HL-60 (cell line): ENCODE results near the gene SH2B2.

Experiments
- CTCF ChIP-seq: IDR thresholded peaks from one replicate; pipeline ENCODE4 v1.5.1; 2011; ENCODE audit warnings: low read length, control low read depth, inconsistent platforms; ENCODE audit not compliant: insufficient read depth
- GABPA ChIP-seq: IDR thresholded peaks from 2 replicates; pipeline ENCODE4 v1.6.1; 2012; ENCODE audit warnings: low read depth
- POLR2AphosphoS5 ChIP-seq: IDR thresholded peaks from 2 replicates; pipeline ENCODE4 v1.6.1; 2012; ENCODE audit warnings: low read depth
- SPI1 ChIP-seq: IDR thresholded peaks from 2 replicates; pipeline ENCODE4 v1.6.1; 2012; ENCODE audit warnings: low read depth, mild to moderate bottlenecking, borderline replicate concordance

DNA sequence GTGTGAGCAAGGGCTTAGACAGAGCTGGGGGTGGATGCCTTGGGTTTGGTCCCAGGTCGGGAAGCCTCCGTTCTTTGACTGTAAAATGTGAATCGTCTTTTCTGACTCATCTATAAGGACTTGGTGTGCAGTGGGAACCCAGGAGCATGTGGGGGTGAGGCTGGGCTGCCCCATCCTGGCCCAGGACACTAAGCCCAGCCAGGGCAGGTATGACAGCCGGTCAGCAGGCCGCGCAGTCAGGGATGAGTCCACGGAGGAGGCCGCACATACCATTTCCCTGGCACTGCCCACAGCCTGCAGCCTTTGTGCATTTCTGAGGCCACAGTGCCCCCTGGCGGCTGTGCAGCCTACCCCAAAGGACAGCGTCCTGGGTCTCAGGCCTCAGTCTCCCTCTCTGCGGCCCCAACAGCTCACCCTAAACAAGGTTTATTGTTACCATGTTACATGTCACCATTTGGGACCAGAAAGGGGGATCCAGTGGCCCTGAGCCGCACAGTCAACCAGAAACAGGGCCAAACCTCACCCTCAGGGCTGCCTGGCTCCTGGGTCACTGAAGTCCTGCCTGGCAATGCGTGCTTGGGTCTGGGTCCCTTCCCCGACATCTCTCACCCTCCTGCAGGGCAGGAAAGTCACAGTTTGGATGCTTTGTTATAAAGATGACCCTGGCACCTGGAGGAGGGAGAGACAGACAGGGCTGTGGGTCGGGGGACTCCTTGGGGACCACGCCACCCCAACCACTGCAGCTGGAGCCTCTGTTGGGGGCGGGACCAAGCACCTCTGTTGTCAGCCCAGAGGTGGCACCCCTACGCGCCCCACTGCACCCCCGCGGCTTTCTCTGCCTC lies 14.4 kb upstream of the SH2B2 start:
- TF ChIP-seq CTCF (peak; percentile 84), POLR2AphosphoS5 (no peak), GABPA (no peak), SPI1 (no peak)
